ENCODE results near the gene AGAP5.

AGAP5 gene

GRCh38 chr10:73635781-73636180 is 62.1 kb downstream of the AGAP5 start:
- Mint-ChIP-seq H3K36me3 (ENCODE audit: low read depth) (no peaks in the 10 kb centered on the region), H3K4me3 (no peak overlapping the region), H3K9me3 (no peaks in the 10 kb centered on the region), H3K27me3 (no peaks in the 10 kb centered on the region), H3K4me1 (ENCODE audit: low read depth) (no peaks in the 10 kb centered on the region), H3K27ac (no peak overlapping the region)
- no peak for DNase-seq

GRCh38 chr10:73634421-73634820 is 63.5 kb downstream of the AGAP5 start:
- Mint-ChIP-seq H3K4me3 (no peak overlapping the region), H3K27ac (no peak overlapping the region), H3K9me3 (no peaks in the 10 kb centered on the region), H3K27me3 (no peaks in the 10 kb centered on the region), H3K4me1 (ENCODE audit: low read depth) (no peaks in the 10 kb centered on the region), H3K36me3 (ENCODE audit: low read depth) (no peaks in the 10 kb centered on the region)
- no peak for DNase-seq

DNA sequence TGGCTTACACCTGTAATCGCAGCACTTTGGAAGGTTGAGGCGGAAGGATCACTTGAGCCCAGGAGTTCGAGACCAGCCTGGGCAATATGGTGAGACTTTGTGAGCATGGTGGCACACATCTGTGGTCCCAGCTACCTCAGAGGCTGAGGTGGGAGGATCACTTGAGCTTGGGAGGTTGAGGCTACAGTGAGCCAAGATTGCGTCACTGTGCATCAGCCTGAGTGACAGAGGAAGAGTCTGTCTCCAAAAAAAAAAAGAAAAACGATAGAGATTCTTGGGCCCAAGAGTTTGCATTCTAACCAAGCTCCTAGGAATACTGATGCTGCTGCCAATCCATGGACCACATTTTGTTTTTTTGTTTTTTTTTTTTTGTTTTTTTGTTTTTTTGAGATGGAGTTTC is 68.7 kb downstream of the AGAP5 start:
- H3K4me1 Mint-ChIP-seq (ENCODE audit: low read depth): peaks cover 27% of the 10 kb centered on the region
- no peak overlapping the region for H3K4me3 Mint-ChIP-seq
- no peak overlapping the region for H3K27ac Mint-ChIP-seq
- DNase-seq: no peak
- H3K9me3 Mint-ChIP-seq: no peaks in the 10 kb centered on the region
- H3K36me3 Mint-ChIP-seq (ENCODE audit: low read depth): peaks cover 18% of the 10 kb centered on the region
- no peaks in the 10 kb centered on the region for H3K27me3 Mint-ChIP-seq

- Mint-ChIP-seq H3K27ac (no peak overlapping the region), H3K4me1 (ENCODE audit: low read depth) (peaks cover 27% of the 10 kb centered on the region), H3K4me3 (no peak overlapping the region)
Observed at GRCh38 chr10:73628405-73628804, 69.5 kb downstream of the AGAP5 start.

DNA sequence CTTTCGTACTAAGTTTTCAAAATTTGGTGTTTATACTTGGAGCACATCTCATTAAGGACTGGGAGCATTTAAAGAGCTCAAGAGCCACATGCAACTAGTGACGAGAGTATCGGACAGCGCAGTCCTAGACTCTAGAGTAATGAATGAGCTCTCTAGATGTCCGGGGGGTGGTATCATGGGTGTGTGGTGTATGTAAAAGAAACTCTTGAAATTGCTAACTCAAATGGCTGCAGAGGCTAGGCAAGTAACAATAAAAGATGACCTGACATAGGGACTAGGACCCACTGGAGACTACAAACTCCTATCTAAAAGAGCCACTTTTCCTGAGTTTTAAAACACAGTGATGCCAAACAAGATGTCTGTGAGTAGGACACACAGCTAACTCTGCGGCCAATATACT is 70.6 kb downstream of the AGAP5 start:
- Mint-ChIP-seq H3K36me3 (ENCODE audit: low read depth) (peaks cover 18% of the 10 kb centered on the region), H3K27ac (peak overlapping the region; percentile 99), H3K27me3 (no peaks in the 10 kb centered on the region), H3K9me3 (no peaks in the 10 kb centered on the region), H3K4me3 (peak overlapping the region; percentile 96), H3K4me1 (ENCODE audit: low read depth) (peaks cover 27% of the 10 kb centered on the region)
- DNase-seq: no peak

More at GRCh38 chr10:73628405-73628804, 69.5 kb downstream of the AGAP5 start:
- DNase-seq: no peak
- no peaks in the 10 kb centered on the region for H3K27me3 Mint-ChIP-seq
- no peaks in the 10 kb centered on the region for H3K9me3 Mint-ChIP-seq
- H3K36me3 Mint-ChIP-seq (ENCODE audit: low read depth): peaks cover 18% of the 10 kb centered on the region

DNA sequence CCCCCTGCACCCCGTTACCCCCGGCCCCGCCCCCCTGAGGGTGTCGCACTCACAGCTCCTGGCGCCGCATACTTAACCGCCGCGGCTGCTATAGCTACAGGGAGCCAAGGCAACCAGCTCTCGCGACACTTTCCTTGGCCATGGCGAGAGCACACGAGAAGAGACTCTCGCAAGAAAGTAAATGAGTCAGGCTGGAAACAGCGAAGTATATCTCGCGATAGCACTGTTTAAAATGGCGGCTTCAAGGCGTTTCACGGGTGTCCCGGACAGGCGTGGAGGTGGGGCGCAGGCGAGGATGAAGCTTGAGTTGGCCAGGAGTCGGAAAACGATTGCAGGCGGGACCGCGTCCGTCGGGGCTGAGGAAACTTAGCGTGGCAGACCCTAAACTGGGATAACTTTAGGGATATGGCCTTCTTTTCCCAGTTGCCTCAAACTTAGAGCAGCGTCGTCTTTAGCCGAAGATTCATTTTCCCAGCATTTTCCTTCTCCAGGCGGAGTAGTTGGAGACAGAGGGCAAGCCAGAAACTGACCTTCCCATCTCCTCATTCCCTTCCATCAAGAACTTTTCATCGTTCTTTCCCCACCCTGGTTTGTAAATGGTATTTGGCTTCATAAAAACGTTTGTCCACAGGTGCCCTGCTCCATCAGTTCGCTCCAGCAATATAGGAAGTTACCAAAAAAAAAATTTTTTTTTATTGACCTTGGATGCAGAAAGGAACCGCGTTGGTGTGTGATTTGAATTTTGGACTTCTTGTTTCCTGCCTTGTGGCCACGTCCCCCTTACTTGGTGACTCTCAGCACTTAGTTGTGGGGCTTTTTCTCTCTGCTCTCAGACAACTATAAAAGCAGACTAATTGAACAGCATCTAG is 71.8 kb downstream of the AGAP5 start:
- peak; percentile 90 for DNase-seq
- Mint-ChIP-seq H3K4me3 (peak overlapping the region; percentile 96), H3K4me1 (ENCODE audit: low read depth) (peaks cover 27% of the 10 kb centered on the region), H3K9me3 (no peaks in the 10 kb centered on the region), H3K36me3 (ENCODE audit: low read depth) (peaks cover 18% of the 10 kb centered on the region), H3K27me3 (no peaks in the 10 kb centered on the region), H3K27ac (peak overlapping the region; percentile 99)

- DNase-seq: no peak
- Mint-ChIP-seq H3K4me3 (peak overlapping the region; percentile 96), H3K27ac (peak overlapping the region; percentile 99), H3K9me3 (no peaks in the 10 kb centered on the region), H3K27me3 (no peaks in the 10 kb centered on the region), H3K4me1 (ENCODE audit: low read depth) (peaks cover 27% of the 10 kb centered on the region), H3K36me3 (ENCODE audit: low read depth) (peaks cover 18% of the 10 kb centered on the region)
Observed at GRCh38 chr10:73625004-73625883, 72.7 kb downstream of the AGAP5 start.

All from activated T-cell treated with anti-CD3 and anti-CD28 coated beads, Interleukin-2, amount 50 U/mL, for 24 hours (primary cell).